K562 (cell line): ENCODE data around the gene MTO1. TPM values are rescaled to one million over a fixed set of nuclear protein-coding genes. Genes with fewer than 3 reads are reported as not detected.
A peak's percentile ranks its signal among the peaks of the same experiment; 100 is the strongest.

Experiments used
- ATAC-seq: fragments of 200-7000 bp; cut with Tn5 transposase; 3 replicates; pipeline ENCODE4 v1.9.1; 2020; ENCODE audit warnings: moderate library complexity
- BruUV-seq: library from RNA; stranded (reverse); fragments of 400-500 nt; replicated peaks from 2 replicates; lab custom pipeline; 2021; lab: Mats Ljungman, UMichigan
- CTCF ChIA-PET: fragments of 300-600 bp; formaldehyde crosslinking; extraction: SDS; loops from one replicate; lab custom pipeline; 2021; ENCODE audit warnings: low intra/inter-chr PET ratio; lab: Yijun Ruan, JAX
- POLR2A ChIA-PET: fragments of 300-600, 350-650 bp; sonication (Branson Sonifier 250); formaldehyde crosslinking; extraction: SDS; loops from one replicate; lab custom pipeline; 2021; ENCODE audit warnings: antibody characterized with exemption, inconsistent platforms; lab: Yijun Ruan, JAX
- DNase-seq, 4 experiments: peaks; one replicate each; pipeline versions ENCODE4 v3.0.0 to v3.0.0-alpha.2; 2011 to 2018; ENCODE audit warnings: low spot score in 3 of 4, mixed read lengths in 3 of 4; ENCODE audit errors: extremely low read depth in 1 of 4
- FAIRE-seq: peaks from 2 replicates; lab custom pipeline; 2011; peaks lifted over from hg19 to GRCh38; lab: Jason Lieb, UNC
- H2AFZ ChIP-seq: 2 replicates; pipeline ENCODE4 v1.6.0; 2011; ENCODE audit warnings: low read depth, low read length, control low read depth, inconsistent platforms
- H3K27ac ChIP-seq: fragments of 200-600 bp; 3 replicates; pipeline ENCODE4 v1.8.0; 2011; ENCODE audit warnings: low read depth, mild to moderate bottlenecking, control low read depth, inconsistent platforms, low read length, moderate library complexity, mixed read lengths; ENCODE audit errors: extremely low read depth
- H3K27me3 ChIP-seq, 2 experiments: fragments of 300-600 bp in 1 of 2; 2 replicates in 1 of 2; 3 replicates in 1 of 2; pipeline versions ENCODE4 v1.6.0 to v1.8.0; 2011; ENCODE audit warnings: inconsistent platforms in 2 of 2, low read length in 2 of 2, mild to moderate bottlenecking in 1 of 2, mixed read lengths in 1 of 2, moderate library complexity in 1 of 2; ENCODE audit not compliant: control insufficient read depth in 2 of 2, insufficient read depth in 2 of 2
- H3K36me3 ChIP-seq: fragments of 300-600 bp; 3 replicates; pipeline ENCODE4 v1.8.0; 2011; ENCODE audit warnings: mild to moderate bottlenecking, low read length, inconsistent platforms; ENCODE audit not compliant: control insufficient read depth, insufficient read depth
- H3K4me1 ChIP-seq, 2 experiments: fragments of 200-600 bp in 1 of 2; replicated peaks in 1 of 2; 2 replicates in 1 of 2; 3 replicates in 1 of 2; pipeline versions ENCODE4 v1.5.1 to v1.8.0; 2011; ENCODE audit warnings: inconsistent platforms in 2 of 2, low read length in 2 of 2, mild to moderate bottlenecking in 1 of 2, mixed read lengths in 1 of 2, moderate library complexity in 1 of 2; ENCODE audit not compliant: control insufficient read depth in 2 of 2, insufficient read depth in 2 of 2
- H3K4me2 ChIP-seq: 2 replicates; pipeline ENCODE4 v1.6.1; 2011; ENCODE audit warnings: low read length, control low read depth, inconsistent platforms, mixed read lengths; ENCODE audit not compliant: insufficient read depth
- H3K4me3 ChIP-seq: fragments of 200-600 bp; sonication (generic), shearing (Covaris generic); 2 replicates; pipeline ENCODE4 v1.5.1; 2016; ENCODE audit warnings: control low read depth, inconsistent platforms
- H3K79me2 ChIP-seq: fragments of 200-600 bp; 3 replicates; pipeline ENCODE4 v1.8.0; 2011; ENCODE audit warnings: low read length, inconsistent platforms; ENCODE audit not compliant: control insufficient read depth, insufficient read depth
- H3K9ac ChIP-seq, 2 experiments: 2 replicates each; pipeline versions ENCODE4 v1.6.0 to v1.6.1; 2011; ENCODE audit warnings: low read depth in 2 of 2, low read length in 2 of 2, control low read depth in 1 of 2, inconsistent platforms in 1 of 2, mild to moderate bottlenecking in 1 of 2, mixed read lengths in 1 of 2; ENCODE audit not compliant: insufficient read depth in 1 of 2
- H3K9me1 ChIP-seq: one replicate; pipeline ENCODE4 v1.6.0; 2011; ENCODE audit warnings: inconsistent platforms, mild to moderate bottlenecking, low read length, moderate library complexity; ENCODE audit not compliant: control insufficient read depth, insufficient read depth
- H3K9me3 ChIP-seq: replicated peaks from 2 replicates; pipeline ENCODE4 v1.5.1; 2011; ENCODE audit warnings: low read depth, low read length, inconsistent platforms; ENCODE audit not compliant: control insufficient read depth, insufficient read depth
- H4K20me1 ChIP-seq: replicated peaks from 2 replicates; pipeline ENCODE4 v1.6.1; 2011; ENCODE audit warnings: low read length, inconsistent platforms, mixed read lengths; ENCODE audit not compliant: control insufficient read depth, insufficient read depth
- BDP1 ChIP-seq: IDR thresholded peaks from 3 replicates; pipeline ENCODE4 v1.6.1; 2011; ENCODE audit not compliant: insufficient read length, insufficient read depth
- GATAD2A ChIP-seq: fragments of 450-650 bp; IDR thresholded peaks from 2 replicates; pipeline ENCODE4 v1.6.1; 2017
- JUND ChIP-seq, 2 experiments: IDR thresholded peaks; 2 replicates in 1 of 2; 3 replicates in 1 of 2; pipeline ENCODE4 v1.6.1; 2011; ENCODE audit warnings: borderline replicate concordance in 2 of 2, low read depth in 2 of 2, low read length in 2 of 2, improper control_type of control experiment in 1 of 2, missing biosample characterization in 1 of 2, missing genetic modification characterization in 1 of 2, missing genetic modification reagents in 1 of 2
- PHF8 ChIP-seq: fragments of 200-600 bp; sonication (generic); IDR thresholded peaks from 2 replicates; pipeline ENCODE4 v1.6.1; 2012; ENCODE audit warnings: mixed run types, mild to moderate bottlenecking, inconsistent platforms, low read length, moderate library complexity, borderline replicate concordance
- WGBS: fragments of 100-300 bp; shearing (Covaris generic); methylation state at CpG from one replicate; pipeline ENCODE4 v1.1.6; 2016; ENCODE audit warnings: low coverage, mixed read lengths; ENCODE audit not compliant: insufficient coverage; ENCODE audit errors: missing lambda C conversion rate; 5-methylcytosine and 5-hydroxymethylcytosine counted together
- in situ Hi-C: fragments of 300-500 bp; cut with MboI; formaldehyde crosslinking; loops from 4 replicates; pipeline ENCODE4 v1.15.0; 2018; ENCODE audit warnings: inconsistent platforms, mixed read lengths
- intact Hi-C: fragments of 100-400 bp; cut with micrococcal nuclease; formaldehyde crosslinking; loops from 2 replicates; pipeline ENCODE4 v1.14.2; 2022
- polyA plus RNA-seq, 8 experiments: library from polyadenylated mRNA; depleted of rRNA in 4 of 8; stranded (reverse) in 5 of 8; unstranded in 3 of 8; fragments of >200 nt; fragmentation: Nextera tagmentation in 2 of 8; fragmentation: Illumina TruSeq in 1 of 8; extraction: Ambion mirVana in 2 of 8; extraction: Trizol in 1 of 8; gene quantifications; 2 replicates each; pipeline versions ENCODE4 v1.2.1 to v1.2.3, GENCODE V29; 2011 to 2014; ENCODE audit warnings: inconsistent platforms in 1 of 8, missing spikeins in 1 of 8
- total RNA-seq, 7 experiments: library from RNA; depleted of rRNA in 6 of 7; stranded (reverse); fragments of >200 nt in 6 of 7; fragmentation: Illumina TruSeq in 2 of 7; extraction: Trizol in 2 of 7; gene quantifications; 2 replicates each; pipeline versions ENCODE4 v1.2.1 to v1.2.3, GENCODE V29; 2011 to 2021; ENCODE audit warnings: low replicate concordance in 1 of 7
- TF ChIP-seq, protein P1 (sequence below): sonication (generic); formaldehyde crosslinking; IDR thresholded peaks from 2 replicates; pipeline ENCODE4 v1.8.0; 2022; ENCODE audit warnings: mild to moderate bottlenecking, missing genetic modification reagents, borderline replicate concordance
- TF ChIP-seq, protein P2 (sequence below): IDR thresholded peaks from 3 replicates; pipeline ENCODE4 v1.6.1; 2011; ENCODE audit warnings: borderline replicate concordance, mild to moderate bottlenecking, moderate library complexity; ENCODE audit not compliant: insufficient read length; ENCODE audit errors: extremely low read depth
- TF ChIP-seq, protein P3 (sequence below): fragments of 200-800 bp; sonication (Bioruptor generic); IDR thresholded peaks from 2 replicates; pipeline ENCODE4 v1.6.1; 2017; ENCODE audit warnings: missing genetic modification characterization, missing compliant biosample characterization

Gene MTO1
- total and polyA plus RNA-seq, 9 of the 15 experiments (the other 6 are each of a cell fraction or from before 2014, with no cell fraction given) = 33.4 to 62.3 (median 50.6) TPM

DNA sequence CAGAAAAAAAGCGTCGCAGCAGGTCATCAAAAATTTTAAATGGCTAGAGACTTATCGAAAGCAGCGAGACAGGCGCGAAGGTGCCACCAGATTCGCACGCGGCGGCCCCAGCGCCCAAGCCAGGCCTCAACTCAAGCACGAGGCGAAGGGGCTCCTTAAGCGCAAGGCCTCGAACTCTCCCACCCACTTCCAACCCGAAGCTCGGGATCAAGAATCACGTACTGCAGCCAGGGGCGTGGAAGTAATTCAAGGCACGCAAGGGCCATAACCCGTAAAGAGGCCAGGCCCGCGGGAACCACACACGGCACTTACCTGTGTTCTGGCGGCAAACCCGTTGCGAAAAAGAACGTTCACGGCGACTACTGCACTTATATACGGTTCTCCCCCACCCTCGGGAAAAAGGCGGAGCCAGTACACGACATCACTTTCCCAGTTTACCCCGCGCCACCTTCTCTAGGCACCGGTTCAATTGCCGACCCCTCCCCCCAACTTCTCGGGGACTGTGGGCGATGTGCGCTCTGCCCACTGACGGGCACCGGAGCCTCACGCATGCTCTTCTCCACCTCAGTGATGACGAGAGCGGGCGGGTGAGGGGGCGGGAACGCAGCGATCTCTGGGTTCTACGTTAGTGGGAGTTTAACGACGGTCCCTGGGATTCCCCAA, 59.3 kb downstream of the MTO1 start, which contains the start of gene EEF1A1 (continued):
- TF ChIP-seq, protein P1, sequence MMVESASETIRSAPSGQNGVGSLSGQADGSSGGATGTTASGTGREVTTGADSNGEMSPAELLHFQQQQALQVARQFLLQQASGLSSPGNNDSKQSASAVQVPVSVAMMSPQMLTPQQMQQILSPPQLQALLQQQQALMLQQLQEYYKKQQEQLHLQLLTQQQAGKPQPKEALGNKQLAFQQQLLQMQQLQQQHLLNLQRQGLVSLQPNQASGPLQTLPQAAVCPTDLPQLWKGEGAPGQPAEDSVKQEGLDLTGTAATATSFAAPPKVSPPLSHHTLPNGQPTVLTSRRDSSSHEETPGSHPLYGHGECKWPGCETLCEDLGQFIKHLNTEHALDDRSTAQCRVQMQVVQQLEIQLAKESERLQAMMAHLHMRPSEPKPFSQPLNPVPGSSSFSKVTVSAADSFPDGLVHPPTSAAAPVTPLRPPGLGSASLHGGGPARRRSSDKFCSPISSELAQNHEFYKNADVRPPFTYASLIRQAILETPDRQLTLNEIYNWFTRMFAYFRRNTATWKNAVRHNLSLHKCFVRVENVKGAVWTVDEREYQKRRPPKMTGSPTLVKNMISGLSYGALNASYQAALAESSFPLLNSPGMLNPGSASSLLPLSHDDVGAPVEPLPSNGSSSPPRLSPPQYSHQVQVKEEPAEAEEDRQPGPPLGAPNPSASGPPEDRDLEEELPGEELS (CRISPR knock-in tag) = 0 out of 2 replicates have a peak, but pooled peaks have one; percentile 55
- TF ChIP-seq, all 486 proteins: peak for 238

DNA sequence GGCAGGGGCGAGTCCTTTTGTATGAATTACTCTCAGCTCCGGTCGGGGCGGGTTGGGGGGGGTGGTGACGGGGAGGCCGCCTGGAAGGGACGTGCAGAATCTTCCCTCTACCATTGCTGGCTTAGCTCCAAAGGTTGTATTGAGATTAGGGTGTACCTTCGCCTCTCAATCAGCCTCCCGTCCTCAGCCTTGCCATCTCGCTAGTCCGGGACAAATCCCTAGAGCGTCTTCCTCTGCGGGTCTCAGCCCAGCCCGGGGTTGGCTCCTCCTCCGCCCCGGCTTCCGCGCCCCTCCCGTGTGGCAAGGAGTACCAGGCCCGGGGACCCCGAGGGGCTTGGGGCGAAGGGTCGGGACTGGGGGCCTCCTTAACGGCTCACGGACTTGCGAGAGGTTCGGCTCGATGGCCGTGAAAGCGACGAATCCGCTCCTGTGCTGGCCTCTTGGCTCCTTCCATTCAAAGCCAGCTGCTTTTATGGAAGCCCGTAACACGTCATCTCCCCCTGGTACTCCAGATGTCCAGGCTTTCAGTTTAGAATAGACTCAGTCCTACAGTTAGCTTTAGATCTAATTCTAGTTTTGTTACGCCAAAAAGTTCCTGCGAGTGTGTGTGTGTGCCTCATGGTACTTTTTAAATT, 59.9 kb downstream of the MTO1 start:
- H3K9me3 ChIP-seq = no peaks in the 10 kb centered on the region
- H3K27me3 ChIP-seq = no peaks in the 10 kb centered on the region
- peak overlapping the region; percentile 80 for H3K4me3 ChIP-seq
- ChIA-PET POLR2A (interaction anchor here (0.5 to 5.2 kb wide), 39 partner anchors 7 to 966 kb away, joined by 3 to 91 read pairs (median 4); partner anchors contain the start of genes MTO1 and SLC17A5), CTCF (interaction anchor here (0.6 to 1.8 kb wide), 2 partner anchors 43 to 89 kb away, joined by 3 to 4 read pairs; no protein-coding TSS in a partner anchor)
- H3K9me1 ChIP-seq = no peaks in the 10 kb centered on the region
- intact Hi-C loops (loop anchor here (1.0 to 10.0 kb wide), 4 partner anchors 44 to 1763 kb away; partner anchors contain the start of gene TMEM30A), in situ Hi-C loops (loop anchor here (5.0 kb wide), 1 partner anchor 66 kb away; no protein-coding TSS in a partner anchor)
- H4K20me1 ChIP-seq = peaks cover 30% of the 10 kb centered on the region
- under 1% methylated on average over 29 of the region's 36 CpGs for WGBS
- H3K4me1 ChIP-seq = peaks cover 2 to 6% of the 10 kb centered on the region in 2 experiments; a peak in 3 of 5 replicates
- peak overlapping the region; percentile 92 for H3K4me2 ChIP-seq
- ATAC-seq = peak; percentile 59
- FAIRE-seq = no peak
- peaks cover 41% of the 10 kb centered on the region for H3K36me3 ChIP-seq
- peak overlapping the region; percentile 99 to 100 for H3K9ac ChIP-seq
- peaks cover 72% of the 10 kb centered on the region for H3K79me2 ChIP-seq
- H2AFZ ChIP-seq = peak overlapping the region; percentile 82
- TSS peak; percentile 79 for BruUV-seq
- peak overlapping the region; percentile 96 for H3K27ac ChIP-seq
- DNase-seq = peak in 2 of 4 experiments; percentile 62
- TF ChIP-seq BDP1 = no peak
- 0 out of 2 replicates have a peak, but pooled peaks have one; percentile 2 for TF ChIP-seq JUND (IDR thresholded peaks at IDR 0.05; ENCODE audit: borderline replicate concordance, low read depth, low read length)
- no peak for TF ChIP-seq JUND (tag; IDR thresholded peaks at IDR 0.05; ENCODE audit: borderline replicate concordance, low read depth, low read length)
- TF ChIP-seq, protein P2, sequence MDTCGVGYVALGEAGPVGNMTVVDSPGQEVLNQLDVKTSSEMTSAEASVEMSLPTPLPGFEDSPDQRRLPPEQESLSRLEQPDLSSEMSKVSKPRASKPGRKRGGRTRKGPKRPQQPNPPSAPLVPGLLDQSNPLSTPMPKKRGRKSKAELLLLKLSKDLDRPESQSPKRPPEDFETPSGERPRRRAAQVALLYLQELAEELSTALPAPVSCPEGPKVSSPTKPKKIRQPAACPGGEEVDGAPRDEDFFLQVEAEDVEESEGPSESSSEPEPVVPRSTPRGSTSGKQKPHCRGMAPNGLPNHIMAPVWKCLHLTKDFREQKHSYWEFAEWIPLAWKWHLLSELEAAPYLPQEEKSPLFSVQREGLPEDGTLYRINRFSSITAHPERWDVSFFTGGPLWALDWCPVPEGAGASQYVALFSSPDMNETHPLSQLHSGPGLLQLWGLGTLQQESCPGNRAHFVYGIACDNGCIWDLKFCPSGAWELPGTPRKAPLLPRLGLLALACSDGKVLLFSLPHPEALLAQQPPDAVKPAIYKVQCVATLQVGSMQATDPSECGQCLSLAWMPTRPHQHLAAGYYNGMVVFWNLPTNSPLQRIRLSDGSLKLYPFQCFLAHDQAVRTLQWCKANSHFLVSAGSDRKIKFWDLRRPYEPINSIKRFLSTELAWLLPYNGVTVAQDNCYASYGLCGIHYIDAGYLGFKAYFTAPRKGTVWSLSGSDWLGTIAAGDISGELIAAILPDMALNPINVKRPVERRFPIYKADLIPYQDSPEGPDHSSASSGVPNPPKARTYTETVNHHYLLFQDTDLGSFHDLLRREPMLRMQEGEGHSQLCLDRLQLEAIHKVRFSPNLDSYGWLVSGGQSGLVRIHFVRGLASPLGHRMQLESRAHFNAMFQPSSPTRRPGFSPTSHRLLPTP = no peak
- TF ChIP-seq, protein P3, sequence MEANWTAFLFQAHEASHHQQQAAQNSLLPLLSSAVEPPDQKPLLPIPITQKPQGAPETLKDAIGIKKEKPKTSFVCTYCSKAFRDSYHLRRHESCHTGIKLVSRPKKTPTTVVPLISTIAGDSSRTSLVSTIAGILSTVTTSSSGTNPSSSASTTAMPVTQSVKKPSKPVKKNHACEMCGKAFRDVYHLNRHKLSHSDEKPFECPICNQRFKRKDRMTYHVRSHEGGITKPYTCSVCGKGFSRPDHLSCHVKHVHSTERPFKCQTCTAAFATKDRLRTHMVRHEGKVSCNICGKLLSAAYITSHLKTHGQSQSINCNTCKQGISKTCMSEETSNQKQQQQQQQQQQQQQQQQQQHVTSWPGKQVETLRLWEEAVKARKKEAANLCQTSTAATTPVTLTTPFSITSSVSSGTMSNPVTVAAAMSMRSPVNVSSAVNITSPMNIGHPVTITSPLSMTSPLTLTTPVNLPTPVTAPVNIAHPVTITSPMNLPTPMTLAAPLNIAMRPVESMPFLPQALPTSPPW (CRISPR knock-in tag) = peak; percentile 85
- TF ChIP-seq GATAD2A = 0 out of 2 replicates have a peak, but pooled peaks have one; percentile 51
- TF ChIP-seq PHF8 = peak; percentile 16; the same call in 1 of the 2 replicates
